Breast epithelium (tissue), 4 donors: Measurements from ENCODE around the gene NEUROD4. TPM values are rescaled to one million over a fixed set of nuclear protein-coding genes. Genes with fewer than 3 reads are reported as not detected.

Experiments used
- DNase-seq, 2 donors: peaks; one replicate each; pipeline ENCODE4 v3.0.0-alpha.2; 2019; ENCODE audit warnings: low spot score in 2 of 2
- H3K27ac ChIP-seq, 2 donors: fragments of 200-600 bp; sonication (generic) in 1 of 2; one replicate each; pipeline ENCODE4 v1.5.1; 2016 to 2019; ENCODE audit warnings: mild to moderate bottlenecking in 1 of 2
- H3K27me3 ChIP-seq, 2 donors: fragments of 200-600 bp; sonication (generic) in 1 of 2; one replicate each; pipeline versions ENCODE4 v1.5.1 to v1.6.0; 2017 to 2019; ENCODE audit warnings: control low read depth in 1 of 2, mild to moderate bottlenecking in 1 of 2
- H3K36me3 ChIP-seq: fragments of 200-600 bp; one replicate; pipeline ENCODE4 v1.5.1; 2019
- H3K4me1 ChIP-seq, 2 donors: fragments of 200-600 bp; sonication (generic); one replicate each; pipeline ENCODE4 v1.5.1; 2016 to 2019; ENCODE audit warnings: control low read depth in 1 of 2
- H3K4me3 ChIP-seq, 3 donors: fragments of 200-600 bp; sonication (generic); 1 replicate in 2 of 3; 2 replicates in 1 of 3; pipeline ENCODE4 v1.5.1; 2016 to 2019; ENCODE audit warnings: mild to moderate bottlenecking in 3 of 3, moderate library complexity in 2 of 3
- H3K9me3 ChIP-seq, 2 donors: fragments of 200-600 bp; sonication (generic) in 1 of 2; one replicate each; pipeline ENCODE4 v1.5.1; 2016 to 2019; ENCODE audit warnings: control low read depth in 1 of 2
- CTCF ChIP-seq, 3 donors: fragments of 450-650 bp; IDR thresholded peaks; one replicate each; pipeline ENCODE4 v1.5.1; 2016 to 2017; ENCODE audit warnings: antibody characterized with exemption in 3 of 3, mild to moderate bottlenecking in 3 of 3, moderate library complexity in 3 of 3
- POLR2A ChIP-seq: fragments of 450-650 bp; IDR thresholded peaks from one replicate; pipeline ENCODE4 v1.6.1; 2016; ENCODE audit warnings: antibody characterized with exemption, mild to moderate bottlenecking, moderate library complexity
- POLR2AphosphoS5 ChIP-seq, 3 donors: sonication (generic); formaldehyde crosslinking; IDR thresholded peaks; one replicate each; pipeline ENCODE4 v1.6.1; 2017; ENCODE audit warnings: antibody characterized with exemption in 3 of 3
- intact Hi-C: fragments of 100-400 bp; cut with DNase I; formaldehyde crosslinking; loops from one replicate; pipeline ENCODE4 v1.15.1; 2023; ENCODE audit warnings: low total_unique reads
- total RNA-seq, 3 donors: library from RNA; depleted of rRNA; stranded (reverse); fragments of >200 nt; gene quantifications; one replicate each; pipeline ENCODE4 v1.1.0, GENCODE V29; 2016

The NEUROD4 gene
- total RNA-seq, 3 donors from 2014 or later: not detected

DNA sequence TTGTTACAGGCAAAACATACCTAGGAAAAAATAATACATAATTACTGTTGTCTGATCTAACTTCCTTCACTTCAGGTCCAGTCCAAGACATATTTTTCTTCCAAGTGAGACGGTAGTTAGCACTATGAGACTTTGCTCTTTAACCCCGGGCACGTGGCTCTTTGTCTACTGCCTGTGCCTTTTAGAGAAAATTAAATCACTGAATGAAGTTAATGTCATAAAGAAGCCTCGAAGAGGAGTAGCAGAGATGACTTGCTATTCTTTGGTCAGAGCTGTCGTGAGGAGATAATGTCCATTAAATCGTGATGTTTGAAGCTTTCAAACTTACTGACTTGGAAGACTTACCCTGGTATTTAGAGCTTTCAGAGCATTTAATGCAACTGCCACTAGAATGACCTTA, 43.9 kb upstream of the NEUROD4 start:
- H3K4me1 ChIP-seq: no peaks in the 10 kb centered on the region
- H3K36me3 ChIP-seq: no peaks in the 10 kb centered on the region
- intact Hi-C loops: no loop called here
- TF ChIP-seq CTCF (IDR thresholded peaks at IDR 0.05): no peak
- no peak for TF ChIP-seq POLR2AphosphoS5 (IDR thresholded peaks at IDR 0.05)
- TF ChIP-seq POLR2A: no peak
- no peaks in the 10 kb centered on the region for H3K27me3 ChIP-seq
- DNase-seq: no peak
- no peak overlapping the region for H3K27ac ChIP-seq
- no peak overlapping the region for H3K4me3 ChIP-seq
- no peaks in the 10 kb centered on the region for H3K9me3 ChIP-seq

DNA sequence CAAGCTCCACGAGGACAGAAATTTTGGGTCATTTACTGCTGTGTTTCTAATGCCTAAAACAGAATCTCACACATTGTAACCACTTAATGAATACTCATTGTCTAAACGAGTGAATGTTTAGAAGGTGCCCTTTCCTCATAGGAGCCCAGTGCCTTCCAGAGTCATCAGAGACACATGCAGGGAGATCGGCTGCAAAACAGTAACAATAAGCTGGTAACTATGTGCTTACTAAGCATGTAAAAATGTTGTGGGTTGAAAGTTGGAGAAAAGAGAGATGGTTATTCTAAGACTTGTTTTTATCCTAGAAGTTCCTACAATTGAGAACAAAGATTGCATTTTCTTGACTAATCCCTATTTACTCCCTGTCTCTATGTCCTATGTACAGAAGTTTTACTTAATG, 42.6 kb upstream of the NEUROD4 start:
- TF ChIP-seq POLR2A (no peak), CTCF (IDR thresholded peaks at IDR 0.05) (no peak), POLR2AphosphoS5 (IDR thresholded peaks at IDR 0.05) (no peak)
- Histone ChIP-seq H3K4me1 (no peaks in the 10 kb centered on the region), H3K36me3 (no peaks in the 10 kb centered on the region), H3K27ac (no peak overlapping the region), H3K27me3 (no peaks in the 10 kb centered on the region), H3K9me3 (no peaks in the 10 kb centered on the region), H3K4me3 (no peak overlapping the region)
- DNase-seq: no peak
- intact Hi-C loops: no loop called here

- Histone ChIP-seq H3K27ac (no peak overlapping the region), H3K9me3 (no peaks in the 10 kb centered on the region), H3K36me3 (no peaks in the 10 kb centered on the region), H3K4me1 (no peaks in the 10 kb centered on the region), H3K27me3 (no peaks in the 10 kb centered on the region), H3K4me3 (no peak overlapping the region)
- TF ChIP-seq POLR2A (no peak), CTCF (IDR thresholded peaks at IDR 0.05) (no peak), POLR2AphosphoS5 (IDR thresholded peaks at IDR 0.05) (no peak)
- DNase-seq: no peak
- intact Hi-C loops: no loop called here
These were observed 41.9 kb upstream of the NEUROD4 start for GRCh38 chr12:54977857-54978256.

- no peak overlapping the region for H3K4me3 ChIP-seq
These were observed 39.4 kb upstream of the NEUROD4 start for GRCh38 chr12:54980341-54980740.

DNA sequence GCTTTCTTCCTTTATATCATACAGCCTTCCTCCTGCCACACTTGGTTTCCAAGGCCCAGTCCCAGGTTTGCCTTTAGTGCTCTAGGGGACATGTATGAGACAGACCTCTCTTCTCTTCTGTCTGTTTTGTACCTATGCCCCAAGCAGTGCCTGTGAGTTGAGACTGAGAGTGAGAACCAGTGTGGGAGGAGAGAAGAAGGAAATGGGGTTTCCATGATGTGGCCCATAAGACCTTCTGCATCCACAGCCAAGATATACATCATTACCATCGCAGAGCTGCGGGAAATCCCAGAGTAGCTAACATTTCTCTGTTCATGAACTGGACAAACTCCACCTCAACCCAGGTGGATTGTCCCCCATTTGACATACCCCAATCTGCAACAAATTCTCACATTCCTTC, 38.0 kb upstream of the NEUROD4 start:
- no peaks in the 10 kb centered on the region for H3K9me3 ChIP-seq
- no peaks in the 10 kb centered on the region for H3K4me1 ChIP-seq
- TF ChIP-seq POLR2A (no peak), CTCF (IDR thresholded peaks at IDR 0.05) (no peak), POLR2AphosphoS5 (IDR thresholded peaks at IDR 0.05) (no peak)
- intact Hi-C loops: no loop called here
- DNase-seq: no peak
- H3K27me3 ChIP-seq: no peaks in the 10 kb centered on the region
- no peak overlapping the region for H3K4me3 ChIP-seq
- no peak overlapping the region for H3K27ac ChIP-seq
- no peaks in the 10 kb centered on the region for H3K36me3 ChIP-seq

More at GRCh38 chr12:54980341-54980740, 39.4 kb upstream of the NEUROD4 start:
- Histone ChIP-seq H3K9me3 (no peaks in the 10 kb centered on the region), H3K27me3 (no peaks in the 10 kb centered on the region), H3K4me1 (no peaks in the 10 kb centered on the region), H3K36me3 (no peaks in the 10 kb centered on the region), H3K27ac (no peak overlapping the region)
- TF ChIP-seq CTCF (IDR thresholded peaks at IDR 0.05) (no peak), POLR2A (no peak), POLR2AphosphoS5 (IDR thresholded peaks at IDR 0.05) (no peak)
- intact Hi-C loops: no loop called here
- DNase-seq: no peak
